Left renal cortex interstitium (tissue), 4 donors: Measurements from ENCODE around the gene SLC6A20. TPM values are rescaled to one million over a fixed set of nuclear protein-coding genes. Genes with fewer than 3 reads are reported as not detected.
A peak's percentile ranks its signal among the peaks of the same experiment; 100 is the strongest.
"Not testable (repeated sequence)": the region's sequence is repeated elsewhere in the genome, so short reads cannot be mapped to it uniquely, and the experiment has no call there.

Experiments used
- DNase-seq, 4 donors: peaks; one replicate each; pipeline ENCODE4 v3.0.0-alpha.2; 2013; ENCODE audit warnings: low read depth in 4 of 4, low spot score in 2 of 4, missing footprints in 1 of 4
- polyA plus RNA-seq, 4 donors: library from polyadenylated mRNA; unstranded; fragments of 120-200 nt; gene quantifications; one replicate each; pipeline ENCODE4 v1.2.1, GENCODE V29; 2013; ENCODE audit not compliant: insufficient read length in 4 of 4

The SLC6A20 gene
- polyA plus RNA-seq, 4 donors = 0.10 to 0.22 (median 0.15) TPM

GRCh38 chr3:45762647-45763302, 33.6 kb downstream of the SLC6A20 start:
- no peak for DNase-seq

- no peak for DNase-seq
Observed at GRCh38 chr3:45761831-45762230, 34.5 kb downstream of the SLC6A20 start.

- DNase-seq = peak in 2 of 4 donors; percentile 23 to 27
Observed at GRCh38 chr3:45760878-45761711, 35.2 kb downstream of the SLC6A20 start.

GRCh38 chr3:45759851-45760250, 36.5 kb downstream of the SLC6A20 start:
- DNase-seq = no peak

GRCh38 chr3:45758871-45759270, 37.5 kb downstream of the SLC6A20 start:
- no peak for DNase-seq

- not testable (repeated sequence) for DNase-seq
Observed at GRCh38 chr3:45757141-45757540, 39.2 kb downstream of the SLC6A20 start.

GRCh38 chr3:45756055-45756454, 40.3 kb downstream of the SLC6A20 start:
- DNase-seq = no peak

- DNase-seq = no peak
Observed at GRCh38 chr3:45754461-45754860, 41.9 kb downstream of the SLC6A20 start.

GRCh38 chr3:45753095-45753494, 43.2 kb downstream of the SLC6A20 start:
- DNase-seq = no peak

GRCh38 chr3:45751537-45752242, 44.6 kb downstream of the SLC6A20 start:
- no peak for DNase-seq

GRCh38 chr3:45749880-45750279, 46.5 kb downstream of the SLC6A20 start:
- no peak for DNase-seq

- DNase-seq = not testable (repeated sequence)
Observed at GRCh38 chr3:45749036-45749600, 47.2 kb downstream of the SLC6A20 start.

- no peak for DNase-seq
Observed at GRCh38 chr3:45748068-45748467, 48.3 kb downstream of the SLC6A20 start.

GRCh38 chr3:45746777-45747622, 49.3 kb downstream of the SLC6A20 start:
- no peak for DNase-seq

GRCh38 chr3:45746165-45746776, 50.1 kb downstream of the SLC6A20 start:
- DNase-seq = no peak

- no peak for DNase-seq
Observed at GRCh38 chr3:45742461-45743089, 53.8 kb downstream of the SLC6A20 start.

- DNase-seq = no peak
Observed at GRCh38 chr3:45741742-45742460, 54.4 kb downstream of the SLC6A20 start.

- DNase-seq = no peak
Observed at GRCh38 chr3:45741247-45741646, 55.1 kb downstream of the SLC6A20 start.

GRCh38 chr3:45739991-45740390, 56.3 kb downstream of the SLC6A20 start:
- no peak for DNase-seq
